ENCODE measurements around the gene FAM219A. TPM values are rescaled to one million over a fixed set of nuclear protein-coding genes. Genes with fewer than 3 reads are reported as not detected.
"Not testable (repeated sequence)": the region's sequence is repeated elsewhere in the genome, so short reads cannot be mapped to it uniquely, and the experiment has no call there.

The FAM219A gene
- total and polyA plus RNA-seq, 2 experiments from 2014 or later, result 9.5 to 15.0 TPM

- H3K4me1 ChIP-seq (ENCODE audit: insufficient read depth), result no peaks in the 10 kb centered on the region
- no peak overlapping the region for H3K4me2 ChIP-seq
- H3K36me3 ChIP-seq (replicated peaks; ENCODE audit: insufficient read depth, low read depth), result no peaks in the 10 kb centered on the region
- no peak overlapping the region for H3K27ac ChIP-seq
- DNase-seq (ENCODE audit: low spot score), result no peak
- H2AFZ ChIP-seq, result no peak overlapping the region
- H4K20me1 ChIP-seq (ENCODE audit: insufficient read depth, poor library complexity, severe bottlenecking), result peaks cover 3% of the 10 kb centered on the region
- H3K27me3 ChIP-seq, result no peaks in the 10 kb centered on the region
- no peaks in the 10 kb centered on the region for H3K9me3 ChIP-seq (ENCODE audit: low read depth)
- H3K4me3 ChIP-seq, result no peak overlapping the region
- no peak for TF ChIP-seq CTCF (IDR thresholded peaks at IDR 0.05; ENCODE audit: poor library complexity)
- H3K79me2 ChIP-seq, result no peaks in the 10 kb centered on the region
- H3K9me2 ChIP-seq (replicated peaks; ENCODE audit: insufficient read depth), result no peaks in the 10 kb centered on the region
These were observed 18.4 kb downstream of the FAM219A start for GRCh38 chr9:34440017-34440416.

- not testable (repeated sequence) for H2AFZ ChIP-seq; H3K79me2 ChIP-seq; H4K20me1 ChIP-seq (ENCODE audit: insufficient read depth, poor library complexity, severe bottlenecking); H3K9me2 ChIP-seq (replicated peaks; ENCODE audit: insufficient read depth); H3K27me3 ChIP-seq; H3K4me3 ChIP-seq; H3K4me2 ChIP-seq; H3K27ac ChIP-seq; H3K36me3 ChIP-seq (replicated peaks; ENCODE audit: insufficient read depth, low read depth); H3K4me1 ChIP-seq (ENCODE audit: insufficient read depth); DNase-seq (ENCODE audit: low spot score); H3K9me3 ChIP-seq (ENCODE audit: low read depth)
- WGBS (ENCODE audit: low lambda C conversion rate, missing lambda C conversion rate), result 96% methylated on average over 4 of the region's 4 CpGs
These were observed 19.9 kb downstream of the FAM219A start for GRCh38 chr9:34438465-34438864.

- H3K4me3 ChIP-seq; H3K27ac ChIP-seq; H3K9me3 ChIP-seq (ENCODE audit: low read depth); H3K4me1 ChIP-seq (ENCODE audit: insufficient read depth); H4K20me1 ChIP-seq (ENCODE audit: insufficient read depth, poor library complexity, severe bottlenecking); H3K79me2 ChIP-seq; H3K27me3 ChIP-seq; H3K36me3 ChIP-seq (replicated peaks; ENCODE audit: insufficient read depth, low read depth); H3K4me2 ChIP-seq; H3K9me2 ChIP-seq (replicated peaks; ENCODE audit: insufficient read depth); DNase-seq (ENCODE audit: low spot score); H2AFZ ChIP-seq: not testable (repeated sequence)
- 98% methylated on average over 15 of the region's 28 CpGs for whole genome bisulfite sequencing (ENCODE audit: low lambda C conversion rate, missing lambda C conversion rate)
These were observed 20.5 kb downstream of the FAM219A start for GRCh38 chr9:34437926-34438307.

DNA sequence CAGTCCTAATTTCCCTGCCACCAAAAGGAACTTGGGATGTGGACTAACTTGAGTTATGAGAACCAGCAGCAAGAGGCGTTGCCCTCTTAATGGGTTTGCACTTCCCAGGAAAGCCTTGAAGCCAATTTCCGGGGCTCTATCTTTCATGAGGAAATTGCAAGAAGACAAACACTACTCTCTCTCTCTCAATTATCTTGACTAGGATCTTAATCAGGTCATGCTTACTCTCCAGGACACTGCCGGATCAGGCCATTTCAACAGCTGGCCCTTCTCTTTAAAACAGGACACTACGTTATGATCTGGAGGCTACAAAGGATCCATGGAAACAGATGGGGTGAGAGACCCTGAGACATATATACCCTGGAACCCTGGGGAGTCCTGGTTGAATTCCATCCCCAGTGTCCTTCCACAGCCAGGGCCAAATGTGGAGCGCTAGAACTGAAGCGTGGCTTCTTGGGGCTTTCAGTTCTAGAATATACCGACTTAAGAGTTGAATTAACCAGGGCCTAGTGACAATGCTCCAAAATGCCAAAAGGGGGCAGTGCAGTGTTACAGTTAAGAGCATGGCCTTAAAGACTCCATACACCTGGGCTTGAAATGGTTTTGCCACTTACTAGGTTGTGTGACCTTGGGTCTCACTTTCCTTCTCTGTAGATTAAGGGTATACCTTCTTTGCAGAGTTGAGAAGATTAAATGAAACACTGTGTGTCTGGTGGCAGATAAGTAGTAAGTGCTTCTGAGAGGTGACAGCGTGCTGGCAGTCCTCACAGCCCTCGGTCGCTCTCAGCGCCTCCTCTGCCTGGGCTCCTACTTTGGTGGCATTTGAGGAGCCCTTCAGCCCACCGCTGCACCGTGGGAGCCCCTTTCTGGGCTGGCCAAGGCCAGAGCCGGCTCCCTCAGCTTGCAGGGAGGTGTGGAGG lies 21.1 kb downstream of the FAM219A start:
- no peaks in the 10 kb centered on the region for H3K9me2 ChIP-seq (replicated peaks; ENCODE audit: insufficient read depth)

More for the DNA sequence above, 21.1 kb downstream of the FAM219A start:
- Histone ChIP-seq H3K4me2 (no peak overlapping the region), H3K79me2 (no peaks in the 10 kb centered on the region), H3K27me3 (no peaks in the 10 kb centered on the region), H4K20me1 (ENCODE audit: insufficient read depth, poor library complexity, severe bottlenecking) (peaks cover 3% of the 10 kb centered on the region), H2AFZ (no peak overlapping the region), H3K4me1 (ENCODE audit: insufficient read depth) (no peaks in the 10 kb centered on the region), H3K4me3 (no peak overlapping the region), H3K9me3 (ENCODE audit: low read depth) (no peaks in the 10 kb centered on the region), H3K27ac (no peak overlapping the region), H3K36me3 (replicated peaks; ENCODE audit: insufficient read depth, low read depth) (no peaks in the 10 kb centered on the region)
- peak; percentile 81 for DNase-seq (ENCODE audit: low spot score)
- 71% methylated on average over 14 of the region's 14 CpGs for WGBS (ENCODE audit: low lambda C conversion rate, missing lambda C conversion rate)
- TF ChIP-seq EZH2 (IDR thresholded peaks at IDR 0.05; ENCODE audit: borderline replicate concordance) (no peak), CTCF (IDR thresholded peaks at IDR 0.05; ENCODE audit: poor library complexity) (peak; percentile 76), EZH2phosphoT487 (IDR thresholded peaks at IDR 0.05; ENCODE audit: low read depth, severe bottlenecking, unreplicated experiment) (no peak)

Measured in hepatocyte (in vitro differentiated cells).